Glomerular endothelial cell (primary cell): ENCODE results near the gene MAGI2. TPM values are rescaled to one million over a fixed set of nuclear protein-coding genes. Genes with fewer than 3 reads are reported as not detected.

Experiments
- DNase-seq: peaks from one replicate; pipeline ENCODE4 v3.0.0-alpha.2; 2011; ENCODE audit warnings: low read depth, low spot score; ENCODE audit errors: extremely low read depth
- total RNA-seq: library from RNA; depleted of rRNA; stranded (reverse); fragments of >200 nt; gene quantifications from 2 replicates; pipeline ENCODE4 v1.2.3, GENCODE V29; 2015

The MAGI2 gene
- total RNA-seq, 1 donor from 2014 or later, result 6.7 TPM

- DNase-seq, result no peak
Observed at GRCh38 chr7:78134774-78135173, 1318.7 kb downstream of the MAGI2 start.

DNA sequence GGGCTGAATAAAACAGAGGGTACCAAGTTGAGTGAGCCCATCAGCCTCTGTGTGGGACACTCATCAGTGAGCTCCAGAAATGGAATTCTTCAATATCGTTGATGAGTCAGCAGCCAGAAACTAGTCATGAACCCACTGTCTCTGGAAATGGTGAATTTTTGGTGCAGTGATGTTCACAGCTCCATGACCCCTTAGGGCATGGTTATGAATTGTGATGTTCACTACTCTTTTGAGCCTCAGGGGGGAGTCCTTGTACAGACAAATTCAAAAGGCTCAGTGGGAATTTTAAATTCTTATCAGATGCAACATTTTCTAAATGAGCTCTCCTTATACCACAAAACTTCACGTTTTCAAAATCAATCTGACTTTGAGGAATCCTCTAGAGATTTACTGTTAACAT is 1319.2 kb downstream of the MAGI2 start:
- DNase-seq, result no peak

DNA sequence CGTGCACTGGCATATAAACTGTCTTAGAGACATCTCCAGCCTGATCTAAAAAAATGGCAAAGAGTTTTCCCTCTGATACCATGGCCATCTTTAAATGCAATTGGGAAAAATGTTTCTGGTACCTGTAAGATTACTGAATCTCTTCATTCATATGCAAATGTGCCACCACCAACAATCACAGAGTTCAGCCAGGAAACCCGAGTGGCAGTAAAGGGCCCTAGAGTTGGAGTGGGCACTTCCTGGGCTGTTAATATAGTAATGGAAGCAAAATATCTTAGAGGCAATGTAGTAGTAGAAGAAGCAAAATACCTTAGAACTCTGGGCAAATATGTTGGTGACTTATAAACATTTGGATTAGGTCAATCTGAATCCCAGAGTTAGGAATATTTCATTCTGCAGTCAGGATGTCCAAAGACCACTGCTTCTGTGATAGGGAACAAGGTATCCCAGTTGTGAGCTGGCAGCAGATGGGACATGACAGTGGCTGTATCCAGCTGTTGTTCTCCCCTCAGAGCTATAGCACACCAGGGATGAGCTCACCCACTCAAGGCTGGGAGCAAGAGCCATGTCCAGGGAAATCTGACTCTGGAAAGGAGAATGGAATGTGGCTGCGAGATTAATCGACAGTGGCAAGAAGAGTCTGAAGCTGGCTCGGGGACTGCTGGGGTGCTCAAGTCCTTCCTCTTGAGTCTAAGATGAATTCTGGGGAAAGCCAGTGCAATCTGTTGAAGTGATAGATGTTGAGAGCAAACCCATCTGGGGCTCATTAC is 1322.8 kb downstream of the MAGI2 start:
- DNase-seq, result no peak

DNA sequence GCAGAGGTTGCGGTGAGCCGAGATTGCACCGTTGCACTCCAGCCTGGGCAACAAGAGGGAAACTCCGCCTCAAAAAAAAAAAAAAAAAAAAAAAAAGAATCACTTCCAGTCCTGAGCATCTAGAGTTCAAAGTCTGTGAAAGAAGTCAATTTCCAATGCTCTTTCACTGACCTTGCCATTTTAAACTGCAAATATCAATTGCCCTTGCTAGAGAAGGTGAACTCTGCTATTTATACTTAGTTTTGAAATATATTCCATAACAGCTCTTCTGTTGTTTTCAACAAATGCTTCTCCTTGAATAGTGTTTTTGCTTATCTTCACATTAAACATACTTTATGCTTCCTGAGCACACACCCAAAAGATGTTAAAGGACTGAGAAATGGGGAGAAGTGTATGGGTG is 1323.6 kb downstream of the MAGI2 start:
- no peak for DNase-seq

- DNase-seq, result no peak
Observed at GRCh38 chr7:78127009-78127408, 1326.5 kb downstream of the MAGI2 start.

GRCh38 chr7:78125884-78126283 is 1327.6 kb downstream of the MAGI2 start:
- DNase-seq, result no peak

- DNase-seq, result no peak
Observed at GRCh38 chr7:78124216-78124615, 1329.3 kb downstream of the MAGI2 start.

DNA sequence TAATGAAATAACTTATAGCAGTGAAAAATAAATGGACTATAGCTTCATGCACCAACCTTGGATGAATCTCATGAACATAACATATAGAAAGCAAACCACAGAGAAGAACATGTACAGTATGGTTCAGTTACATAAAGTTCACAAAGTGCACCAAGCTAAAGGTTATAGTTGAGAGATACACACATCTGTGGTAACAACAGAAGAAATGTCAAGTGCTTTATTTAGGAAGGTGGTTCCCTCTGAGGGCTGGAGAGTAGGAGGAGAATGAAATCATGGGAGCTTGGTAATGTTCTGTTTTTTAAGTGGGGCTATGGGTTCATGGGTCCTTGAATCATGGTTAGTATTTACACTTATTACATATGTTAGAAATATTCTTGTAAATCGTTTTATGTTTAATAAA is 1331.6 kb downstream of the MAGI2 start:
- DNase-seq, result no peak

GRCh38 chr7:78118470-78118869 is 1335.0 kb downstream of the MAGI2 start:
- DNase-seq, result no peak

DNA sequence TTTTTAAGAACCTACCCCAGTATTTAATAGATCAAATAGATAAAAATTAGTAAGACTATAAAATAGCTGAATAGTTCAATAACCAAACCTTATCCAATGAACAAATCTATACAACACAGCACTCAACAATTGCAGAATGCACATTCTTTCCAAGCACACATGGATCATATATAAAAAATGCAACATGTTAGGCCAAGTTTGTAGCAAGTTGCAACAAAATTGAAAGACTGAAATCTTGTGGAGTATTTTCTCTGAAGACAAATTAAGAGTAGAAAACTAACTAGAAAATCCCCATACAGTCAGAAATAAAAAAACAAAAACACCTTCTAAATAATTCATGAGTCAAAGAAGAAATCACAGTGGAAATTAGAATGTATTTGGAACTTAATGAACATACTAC is 1337.6 kb downstream of the MAGI2 start:
- DNase-seq, result no peak

DNA sequence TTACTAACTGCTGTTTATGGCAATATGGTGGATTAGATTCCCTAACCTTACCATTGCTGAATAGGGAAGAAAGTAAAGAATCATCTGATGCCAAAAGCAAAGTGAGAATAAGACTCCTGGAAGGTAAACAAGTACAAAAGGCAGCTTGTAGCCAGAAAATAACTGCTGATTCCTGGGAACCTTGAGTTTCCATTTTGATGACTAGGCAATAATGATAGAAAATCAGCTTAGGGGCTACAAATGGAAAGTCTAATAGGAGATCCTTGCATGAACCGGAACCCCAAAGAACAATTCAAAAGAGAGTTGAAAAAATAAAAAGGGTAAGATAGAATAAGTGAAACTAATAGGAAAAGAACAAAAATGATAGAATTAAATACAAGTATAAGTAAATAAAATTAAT is 1338.5 kb downstream of the MAGI2 start:
- no peak for DNase-seq

GRCh38 chr7:78112488-78112887 is 1341.0 kb downstream of the MAGI2 start:
- no peak for DNase-seq

- no peak for DNase-seq
Observed at GRCh38 chr7:78111386-78111785, 1342.1 kb downstream of the MAGI2 start.

DNA sequence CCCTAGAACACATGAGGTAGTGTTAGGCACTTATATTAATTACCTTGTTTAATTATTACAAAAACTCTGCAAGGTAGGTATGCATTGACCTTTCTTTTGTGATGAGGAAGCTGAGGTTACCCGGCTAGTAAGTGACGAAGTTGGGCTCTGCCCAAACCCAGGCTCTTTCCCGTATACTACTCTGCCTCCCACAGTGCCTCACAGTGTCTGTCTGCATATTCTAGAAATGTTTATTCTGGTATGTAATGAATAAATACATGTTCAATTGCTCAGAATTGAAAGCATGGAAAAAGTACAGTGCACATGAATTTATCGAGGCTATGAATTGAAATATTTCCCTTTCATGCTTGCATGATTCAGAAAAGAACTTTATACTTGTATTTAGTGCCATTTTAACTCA is 1350.0 kb downstream of the MAGI2 start:
- DNase-seq, result no peak

GRCh38 chr7:78101076-78101475 is 1352.4 kb downstream of the MAGI2 start:
- no peak for DNase-seq

GRCh38 chr7:78099715-78100394 is 1353.6 kb downstream of the MAGI2 start:
- no peak for DNase-seq

GRCh38 chr7:78095549-78095948 is 1357.9 kb downstream of the MAGI2 start:
- DNase-seq, result no peak

DNA sequence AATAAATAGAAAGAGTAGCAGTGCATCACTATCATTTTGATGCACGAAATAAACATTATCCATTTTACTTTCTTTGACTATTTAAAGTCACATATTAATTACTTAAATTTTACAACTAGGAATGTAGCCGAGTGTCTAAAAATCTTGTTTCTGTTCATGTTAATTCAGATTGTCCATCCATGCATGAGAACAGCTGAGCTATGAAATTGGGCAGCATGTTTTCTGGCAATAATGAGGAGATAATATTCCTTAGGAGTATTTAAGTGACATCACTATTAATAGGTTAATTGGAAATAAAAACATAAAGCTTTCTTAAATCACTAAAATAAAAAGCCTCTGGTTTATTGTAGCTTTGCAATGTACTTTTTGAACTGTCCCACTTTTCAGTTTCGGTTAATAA is 1361.1 kb downstream of the MAGI2 start:
- DNase-seq, result no peak

DNA sequence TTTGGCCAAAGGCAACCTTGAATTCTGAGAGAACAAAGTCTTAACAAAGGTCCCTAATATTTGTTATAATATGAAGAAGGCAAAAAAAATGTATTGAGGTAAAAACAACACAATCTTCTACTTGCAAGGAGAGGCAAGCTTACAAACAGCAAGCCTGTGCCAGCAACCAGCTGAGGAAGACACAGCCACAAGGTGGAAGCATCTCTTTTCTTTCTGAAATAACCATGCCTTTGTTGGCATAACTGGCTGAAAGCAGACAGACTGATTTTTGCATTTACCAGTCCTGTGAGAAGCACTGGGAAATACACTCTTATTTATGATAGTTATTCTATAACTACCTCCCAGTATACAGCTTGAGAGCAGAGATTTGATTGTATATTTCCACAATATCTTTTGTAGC is 1362.9 kb downstream of the MAGI2 start:
- DNase-seq, result no peak

DNA sequence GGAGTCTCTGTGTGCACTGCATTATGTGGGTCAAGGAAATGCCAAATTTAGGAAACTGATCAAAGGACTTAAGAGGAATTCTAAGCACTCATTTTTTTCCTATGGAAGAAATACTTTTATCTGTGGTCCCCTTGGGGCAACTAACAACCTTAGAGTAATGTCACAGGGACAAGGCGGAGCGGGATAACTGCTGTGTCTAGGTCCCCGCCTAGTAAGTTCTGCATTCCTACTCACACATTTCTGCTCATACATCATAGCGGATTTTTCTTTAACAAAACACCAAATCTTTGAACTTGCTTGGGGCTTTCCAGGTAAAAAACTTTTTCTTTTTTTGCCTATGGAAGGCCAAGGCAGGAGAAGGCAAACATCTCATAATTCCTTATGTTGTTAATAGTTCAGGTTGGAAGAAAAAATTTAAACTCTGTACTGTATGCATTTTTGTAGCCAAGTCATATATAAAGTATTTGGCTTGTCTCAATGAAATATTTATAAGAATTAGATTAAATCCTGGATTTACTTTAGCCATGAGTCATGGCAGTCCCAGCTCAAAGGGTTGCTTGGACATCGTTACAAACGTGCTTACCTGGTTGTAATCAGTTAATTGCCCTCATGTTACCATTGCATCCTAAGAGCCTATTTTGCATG is 1369.9 kb downstream of the MAGI2 start:
- no peak for DNase-seq

GRCh38 chr7:78082556-78082955 is 1370.9 kb downstream of the MAGI2 start:
- no peak for DNase-seq

GRCh38 chr7:78081888-78082287 is 1371.6 kb downstream of the MAGI2 start:
- DNase-seq, result no peak
